ENCODE measurements around the gene APRT.
A peak's percentile ranks its signal among the peaks of the same experiment; 100 is the strongest.
"Not testable (repeated sequence)": the region's sequence is repeated elsewhere in the genome, so short reads cannot be mapped to it uniquely, and the experiment has no call there.

Gene APRT

DNA sequence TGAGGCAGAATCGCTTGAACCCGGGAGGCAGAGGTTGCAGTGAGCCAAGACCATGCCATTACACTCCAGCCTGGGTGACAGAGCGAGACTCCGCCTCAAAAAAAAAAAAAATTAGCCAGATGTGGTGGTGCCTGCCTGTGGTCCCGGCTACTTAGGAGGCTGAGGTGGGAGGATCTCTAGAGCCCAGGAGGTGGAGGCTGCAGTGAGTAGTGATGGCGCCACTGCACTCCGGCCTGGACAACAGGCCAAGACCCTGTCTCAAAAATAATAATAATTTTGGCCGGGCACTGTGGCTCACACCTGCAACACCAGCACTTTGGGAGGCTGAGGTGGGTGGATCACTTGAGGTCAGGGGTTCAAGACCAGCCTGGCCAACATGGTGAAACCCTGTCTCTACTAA lies 23.0 kb downstream of the APRT start:
- DNase-seq (ENCODE audit: low read depth in 2 of 2): not testable (repeated sequence)

DNA sequence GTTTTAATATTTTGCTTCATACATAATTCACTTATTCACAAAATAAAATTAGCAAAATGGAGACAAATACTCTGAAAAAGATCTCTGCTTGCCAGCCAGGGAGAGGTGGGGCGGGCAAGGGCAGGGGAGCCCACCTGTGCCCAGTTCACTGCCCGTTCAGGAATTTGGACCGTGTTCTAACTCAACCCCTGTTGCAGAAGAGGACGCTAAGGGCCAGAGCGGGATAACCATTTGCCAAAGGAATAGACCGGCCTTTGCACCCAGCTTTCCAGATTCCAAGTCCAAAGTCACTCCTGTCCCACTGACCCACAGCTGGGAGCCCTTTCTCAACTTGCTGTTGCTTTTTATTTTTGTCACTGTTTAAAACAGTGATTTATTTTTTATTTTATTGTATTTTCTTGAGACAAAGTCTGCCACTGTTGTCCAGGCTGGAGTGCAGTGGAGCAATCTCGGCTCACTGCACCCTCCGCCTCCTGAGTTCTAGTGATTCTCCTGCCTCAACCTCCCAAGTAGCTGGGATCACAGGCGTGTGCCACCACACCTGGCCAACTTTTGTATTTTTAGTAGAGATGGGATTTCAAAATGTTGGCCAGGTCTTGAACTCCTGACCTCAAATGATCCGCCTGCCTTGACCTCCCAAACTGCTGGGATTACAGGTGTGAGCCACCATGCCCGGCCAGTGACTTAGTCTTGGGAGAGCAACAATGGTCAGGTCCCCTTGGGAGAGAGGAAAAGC lies 24.0 kb downstream of the APRT start:
- DNase-seq (ENCODE audit: low read depth in 2 of 2): no peak

DNA sequence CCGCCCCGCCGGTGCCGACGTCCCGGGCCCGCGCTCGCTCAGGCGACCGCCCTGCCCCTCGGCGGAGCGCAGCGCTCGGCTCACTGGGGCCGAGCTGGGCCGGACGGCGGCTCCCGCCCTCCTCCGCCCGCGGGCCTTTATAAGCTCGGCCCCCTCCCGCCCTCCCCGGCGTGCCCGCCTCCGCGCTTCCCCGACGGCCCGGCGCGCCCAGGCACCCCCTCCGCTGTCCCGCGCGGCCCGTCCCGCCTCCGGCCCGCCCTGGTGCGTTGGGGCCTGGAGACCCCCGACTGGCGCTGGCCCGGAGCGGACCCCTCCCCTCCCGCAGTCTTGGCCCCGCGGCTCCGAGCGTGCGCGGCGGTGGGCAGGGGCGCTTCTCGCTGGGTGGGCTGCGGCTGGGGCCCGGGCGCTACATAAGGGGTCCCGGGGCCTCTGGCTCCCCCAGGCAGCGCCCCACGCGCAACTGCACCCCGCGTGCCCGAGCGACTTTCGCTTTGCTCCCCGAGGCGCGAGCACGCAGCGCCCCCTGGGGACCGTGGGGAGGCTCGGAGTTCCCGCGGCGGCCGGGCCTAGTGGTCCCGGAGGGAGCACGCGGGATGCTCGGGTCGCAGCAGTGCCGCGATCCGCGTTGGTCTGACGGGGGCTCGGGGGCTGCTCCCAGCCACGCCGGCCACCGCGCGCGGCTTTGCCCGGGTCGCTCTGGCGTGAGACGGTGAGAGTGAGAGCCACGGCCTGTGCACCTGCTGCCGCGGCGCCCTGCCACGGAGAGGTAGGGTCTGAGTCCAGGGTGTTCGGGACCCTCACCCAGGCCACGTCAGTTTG lies 26.4 kb downstream of the APRT start, which contains the start of gene PIEZO1:
Gene PIEZO1, minus strand, starts transcription at position 115 of the 819 bp plus-strand sequence. CDS start 256 bp downstream, outside the sequence.
- peak; percentile 74 to 85 for DNase-seq (ENCODE audit: low read depth in 2 of 2)

DNA sequence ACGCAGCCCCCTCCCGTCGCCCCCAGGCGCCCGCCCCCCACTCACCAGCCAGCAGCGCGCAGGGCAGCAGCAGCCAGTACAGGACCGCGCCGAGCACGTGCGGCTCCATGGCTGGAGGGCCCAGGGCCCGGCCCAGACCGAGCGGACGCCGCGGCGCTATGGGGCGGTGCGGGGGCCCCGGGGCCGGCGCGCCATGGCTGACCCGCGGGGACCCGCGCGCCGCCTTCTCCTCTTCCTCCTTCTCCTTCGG lies 26.9 kb downstream of the APRT start:
- no peak for DNase-seq (ENCODE audit: low read depth in 2 of 2)

DNA sequence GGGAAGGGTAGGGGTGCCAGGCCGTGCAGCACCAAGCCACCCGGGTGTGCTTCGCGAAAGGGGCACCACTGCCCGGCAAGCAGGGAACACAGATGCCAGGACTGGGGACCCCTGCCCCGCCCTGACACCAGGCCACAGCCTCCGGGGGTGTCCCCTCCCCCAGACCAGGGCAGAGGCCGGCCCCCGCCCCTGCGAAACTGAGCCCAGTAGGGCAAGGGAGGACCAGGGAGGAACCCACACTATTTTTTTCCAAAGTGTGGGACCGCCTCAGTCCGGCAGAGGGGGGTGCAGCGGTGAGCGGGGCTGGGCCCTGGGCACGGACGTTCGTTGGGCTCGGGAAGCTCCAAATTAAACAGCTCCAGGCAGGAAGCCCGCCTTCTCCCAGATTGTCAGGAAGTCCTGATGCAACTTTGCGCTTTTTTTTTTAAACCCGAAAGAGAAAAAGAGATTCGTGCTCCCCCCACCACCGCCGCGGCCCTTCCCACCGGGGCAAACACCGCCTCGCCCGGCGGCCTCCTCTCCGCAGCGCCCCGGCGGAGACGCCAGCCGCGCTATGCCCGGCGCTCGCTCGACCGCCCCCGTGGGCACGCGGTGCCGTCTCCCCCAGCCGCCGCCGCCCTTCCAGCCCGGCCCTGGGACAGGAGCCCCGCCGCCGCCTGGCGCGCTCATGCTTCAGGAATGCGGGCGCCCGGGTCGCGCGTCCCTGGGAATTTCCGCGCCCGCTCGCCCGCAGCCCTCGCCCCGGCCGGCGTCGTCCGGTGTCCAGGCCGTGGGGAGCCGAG lies 27.5 kb downstream of the APRT start:
- DNase-seq (ENCODE audit: low read depth in 2 of 2): no peak

DNA sequence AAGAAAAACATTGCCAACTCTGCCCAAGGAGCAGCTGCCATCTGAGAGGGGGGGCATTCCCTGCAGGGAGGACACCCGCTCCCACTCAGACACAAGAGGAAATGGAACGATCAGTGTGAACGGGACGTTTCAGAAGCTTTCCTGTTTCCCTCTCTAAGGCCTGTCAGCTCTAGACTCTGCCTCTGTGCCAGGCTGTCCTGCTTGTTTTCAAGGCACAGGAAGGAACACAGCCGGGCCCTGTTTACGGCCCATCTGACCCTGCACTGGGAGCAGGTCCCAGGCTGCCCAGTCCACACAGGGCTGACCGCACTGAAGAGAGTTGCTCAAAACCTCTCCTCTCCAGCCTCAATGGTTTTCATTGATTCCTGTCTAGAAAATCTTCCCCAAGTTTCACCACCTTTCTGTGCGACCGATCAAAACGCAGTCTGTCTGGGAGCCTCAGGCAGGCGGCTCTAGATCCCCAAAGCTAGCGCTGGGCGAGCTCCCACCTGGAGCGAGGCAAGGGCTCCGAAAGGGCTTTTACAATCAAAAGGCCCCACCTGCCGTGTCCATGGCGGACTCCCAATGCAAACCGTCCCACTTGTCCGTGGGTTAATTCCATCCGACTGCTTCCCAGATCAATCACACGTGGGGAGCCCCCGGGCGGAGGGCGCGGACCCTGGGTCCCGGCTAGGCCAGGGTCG lies 28.2 kb downstream of the APRT start:
- DNase-seq (ENCODE audit: low read depth in 2 of 2): no peak

DNA sequence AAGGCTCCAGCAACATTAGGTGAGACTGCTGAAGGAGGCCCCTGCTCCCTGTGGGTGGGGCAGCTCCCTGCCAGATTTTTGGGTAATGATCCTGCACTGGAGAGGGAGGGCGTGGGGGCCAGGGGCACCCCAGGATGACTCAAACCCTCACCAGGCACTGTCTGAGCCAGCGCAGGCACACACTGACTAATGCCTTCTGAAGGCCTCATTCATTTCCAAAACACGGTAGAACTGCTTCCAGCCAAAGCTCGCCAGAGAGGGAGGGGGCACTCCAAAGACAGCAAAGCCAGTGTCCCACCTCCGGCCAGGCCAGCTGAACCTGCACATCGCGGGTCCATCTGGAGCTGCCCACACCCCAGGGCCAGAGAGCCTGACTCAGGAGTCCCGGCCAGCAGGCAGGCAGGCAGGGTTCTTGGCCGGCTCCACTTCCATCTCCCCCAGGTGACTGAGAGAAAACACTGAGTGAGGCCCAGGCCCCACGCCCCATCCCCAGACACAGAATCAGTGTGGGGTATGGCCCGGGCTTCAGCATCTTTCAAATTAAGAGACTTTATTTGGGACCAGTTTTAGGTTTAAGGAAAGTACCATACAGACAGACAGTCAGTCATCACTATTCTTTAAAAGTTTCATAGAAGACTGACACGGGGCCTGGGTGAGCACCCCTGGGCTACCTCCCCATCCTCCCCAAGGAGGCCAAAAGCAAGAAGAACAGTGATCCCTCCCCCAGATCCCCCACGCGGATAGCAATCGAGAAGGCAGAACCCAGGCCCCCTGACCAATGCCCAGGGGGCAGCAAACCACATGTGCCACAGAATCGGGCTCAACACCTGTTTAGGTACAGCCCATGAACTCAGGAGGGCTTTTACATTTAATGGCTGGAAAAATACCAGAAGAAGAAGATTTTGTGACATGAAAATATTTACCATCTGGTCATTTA lies 29.0 kb downstream of the APRT start:
- DNase-seq (ENCODE audit: low read depth in 2 of 2): peak; percentile 56 to 71

DNA sequence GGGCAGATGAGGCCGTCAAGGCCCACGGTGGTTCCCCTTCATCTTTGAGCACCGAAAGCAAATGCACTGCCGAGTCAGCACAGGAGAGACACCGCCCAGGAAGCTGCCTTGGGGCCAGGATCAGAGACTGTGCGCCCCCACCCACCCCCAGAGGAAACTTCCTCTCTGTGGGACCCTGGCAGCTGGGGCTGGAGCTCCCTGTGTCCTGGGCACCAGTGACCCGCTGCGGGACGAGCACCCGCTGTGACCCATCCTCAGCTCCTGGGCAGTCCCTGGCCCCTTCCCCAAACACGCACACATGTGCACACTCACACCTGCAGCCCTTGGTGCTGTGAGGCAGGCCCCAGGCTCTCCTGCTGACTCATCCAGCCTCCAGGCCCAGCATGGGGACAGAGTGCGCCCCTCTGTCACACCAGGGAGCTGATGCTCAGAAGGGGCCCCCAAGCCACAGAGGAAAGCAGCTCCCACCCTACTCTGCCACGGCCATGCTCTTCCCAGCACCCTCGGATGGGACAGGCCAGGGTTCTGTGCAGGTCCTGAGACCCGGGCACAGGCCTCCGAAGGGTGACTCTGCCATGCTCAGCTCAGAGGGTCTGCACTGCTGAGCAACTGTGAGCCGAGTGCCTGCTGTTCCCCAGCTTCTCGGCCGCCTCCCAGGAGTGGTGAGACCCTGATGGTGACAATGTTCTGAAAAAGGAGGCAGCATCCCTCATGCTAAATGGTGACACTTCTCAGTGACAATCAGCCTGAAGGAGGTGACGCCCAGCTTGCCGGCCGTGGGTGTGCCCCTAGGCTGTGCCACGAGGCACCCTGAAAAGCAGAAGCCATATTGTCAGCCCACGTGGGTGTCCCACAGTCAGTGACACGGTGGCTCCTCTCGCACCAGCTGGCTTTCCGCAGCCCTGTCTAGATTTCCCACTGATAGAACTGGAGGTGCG lies 30.3 kb downstream of the APRT start:
- peak; percentile 54 to 66 for DNase-seq (ENCODE audit: low read depth in 2 of 2)

DNA sequence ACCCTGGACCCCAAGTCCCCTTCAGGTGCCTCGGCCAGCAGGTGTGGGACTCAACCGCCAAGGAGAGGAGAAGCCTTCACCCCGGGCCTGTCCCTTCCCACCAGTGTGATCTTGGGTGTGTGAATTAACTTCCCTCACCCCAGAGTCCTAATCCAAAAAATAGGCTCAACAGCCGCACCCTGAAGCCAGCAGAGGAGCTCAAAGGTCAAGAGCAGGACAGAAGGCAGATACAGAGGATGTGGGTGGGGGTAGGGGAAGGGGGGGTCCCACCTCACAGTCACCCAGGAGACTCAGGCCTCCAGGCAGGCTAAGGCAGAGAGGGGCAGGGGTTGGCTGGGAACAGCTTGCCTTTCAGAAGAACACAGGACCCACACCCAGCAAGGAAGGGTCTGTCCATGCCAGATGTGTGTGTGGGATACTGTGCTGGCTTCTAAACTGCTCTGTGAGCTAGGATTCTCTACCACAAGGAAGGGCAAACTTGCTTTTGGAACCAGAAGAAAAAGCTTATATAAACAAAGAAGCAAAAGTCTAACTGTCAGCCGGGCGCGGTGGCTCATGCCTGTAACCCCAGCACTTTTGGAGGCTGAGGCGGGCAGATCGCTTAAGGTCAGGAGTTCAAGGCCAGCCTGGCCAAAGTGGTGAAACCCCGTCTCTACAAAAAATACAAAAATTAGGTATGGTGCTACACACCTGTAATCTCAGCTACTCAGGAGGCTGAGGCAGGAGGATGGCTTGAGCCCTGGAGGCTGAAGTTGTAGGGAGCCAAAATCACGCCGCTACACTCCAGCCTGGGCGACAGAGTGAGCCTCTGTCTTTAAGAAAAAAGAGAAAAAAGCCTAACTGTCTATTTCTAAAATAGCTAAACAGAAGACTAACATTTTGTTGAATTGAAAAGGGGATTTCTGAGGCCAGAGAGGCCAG lies 31.3 kb downstream of the APRT start:
- DNase-seq (ENCODE audit: low read depth in 2 of 2): no peak

DNA sequence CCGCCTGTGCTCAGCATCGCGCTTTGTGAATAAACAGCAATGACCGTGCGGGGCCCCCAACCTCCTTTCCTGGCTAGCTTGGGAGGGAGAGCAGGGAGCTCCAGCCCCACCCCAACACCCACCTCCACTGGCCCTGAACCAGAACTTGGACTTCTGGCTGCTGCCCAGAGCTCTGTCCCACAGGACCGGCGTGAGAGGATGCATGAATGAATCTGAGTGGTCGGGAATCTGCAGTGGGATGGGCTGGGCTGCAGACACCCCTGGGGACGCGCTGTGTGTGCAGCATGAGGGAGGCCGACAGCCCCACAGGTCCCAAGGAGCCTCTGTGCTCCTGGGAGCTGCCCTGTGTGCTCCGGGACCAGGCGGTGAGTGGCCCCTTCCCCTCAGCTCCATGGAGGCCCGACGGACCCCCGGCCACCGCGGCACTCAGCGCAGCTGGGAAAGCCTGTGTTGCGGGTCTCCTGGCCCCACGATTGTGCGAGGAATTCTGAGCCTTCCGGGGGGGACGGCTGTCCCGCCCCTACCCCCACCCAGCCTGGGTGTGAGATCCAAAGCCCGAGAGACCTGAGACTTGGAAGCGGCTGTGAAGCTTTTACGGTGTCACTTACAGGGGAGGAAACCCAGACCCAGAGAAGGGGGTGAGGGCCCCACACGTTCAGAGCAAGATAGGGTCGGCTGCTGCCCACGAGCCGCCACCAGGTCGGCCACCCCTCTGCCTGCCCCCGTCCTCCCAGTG lies 32.2 kb downstream of the APRT start:
- no peak for DNase-seq (ENCODE audit: low read depth in 2 of 2)

DNA sequence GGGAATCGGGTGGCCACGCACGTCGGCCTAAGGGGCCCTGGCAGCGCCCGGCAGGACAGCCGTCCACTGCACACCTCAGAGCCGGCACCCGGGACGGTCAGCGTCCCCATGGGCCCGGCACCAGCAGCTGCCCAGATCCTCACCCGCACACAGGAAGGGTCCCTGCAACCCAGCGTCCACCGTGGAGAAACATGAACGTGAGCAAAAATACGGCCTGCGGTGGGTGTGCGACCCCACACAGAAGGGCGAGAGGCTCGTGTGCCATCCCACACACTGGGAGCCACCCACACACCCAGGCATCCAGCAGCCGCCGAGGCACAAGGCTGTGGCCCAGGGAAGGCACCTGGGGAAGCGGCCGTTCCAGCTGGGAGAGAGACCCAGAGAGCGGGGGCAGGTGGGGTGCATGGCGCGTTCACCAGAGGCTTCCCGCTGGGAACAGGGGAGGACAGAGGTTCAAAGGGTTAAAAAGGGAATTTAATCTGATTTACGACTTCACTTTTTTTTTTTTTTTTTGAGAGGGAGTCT lies 33.1 kb downstream of the APRT start:
- DNase-seq (ENCODE audit: low read depth in 2 of 2): no peak

DNA sequence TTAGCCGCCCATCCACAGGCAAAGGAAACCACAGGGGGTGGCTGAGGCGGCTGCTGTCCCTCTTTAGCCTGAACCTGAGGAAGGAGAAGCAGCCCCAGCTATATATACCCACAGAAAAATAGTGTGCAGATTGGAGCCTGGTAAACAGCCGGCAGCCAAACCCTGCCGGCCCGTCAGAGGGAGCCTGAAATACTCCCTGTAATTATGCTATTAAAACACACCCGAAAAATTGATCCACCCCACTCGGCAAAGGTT lies 33.5 kb downstream of the APRT start:
- DNase-seq (ENCODE audit: low read depth in 2 of 2): no peak

DNA sequence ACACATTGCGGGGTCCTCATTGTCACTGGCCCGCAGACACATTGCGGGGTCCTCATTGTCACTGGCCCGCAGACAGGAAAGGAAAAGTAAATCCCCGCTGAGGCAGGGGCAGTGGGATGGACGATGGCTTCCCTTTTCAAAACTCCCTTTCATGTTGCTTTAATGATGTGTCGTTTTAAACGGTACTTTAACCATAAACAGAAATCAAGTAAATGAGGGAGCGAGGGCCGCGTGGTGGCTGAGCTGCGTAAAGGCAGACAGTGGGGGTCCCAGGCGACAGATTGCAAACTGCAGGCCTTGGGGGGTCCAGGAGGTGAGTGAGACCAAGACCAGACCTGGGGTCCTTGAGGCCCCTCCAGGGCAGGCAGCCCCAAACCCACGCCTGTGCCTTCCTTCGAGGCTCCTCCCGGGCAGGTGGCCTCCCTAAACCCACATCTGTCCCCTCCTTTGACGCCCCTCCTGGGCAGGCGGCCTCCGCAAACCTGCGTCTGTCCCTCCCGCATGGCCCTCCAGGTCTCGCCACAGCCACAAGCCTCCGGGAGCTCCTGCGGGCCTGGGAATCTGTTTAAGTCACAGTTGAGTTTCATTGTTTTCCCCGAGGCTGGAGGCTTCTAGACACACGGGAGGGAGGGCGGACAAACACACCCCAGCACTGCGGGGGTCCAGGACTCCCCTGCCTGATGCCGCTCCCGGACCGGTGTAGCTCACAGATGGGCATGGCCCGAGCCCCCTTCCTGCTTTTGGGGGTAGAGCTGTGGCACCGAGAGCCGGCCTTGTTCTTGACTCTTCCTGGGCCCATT lies 34.1 kb downstream of the APRT start:
- DNase-seq (ENCODE audit: low read depth in 2 of 2): no peak

DNA sequence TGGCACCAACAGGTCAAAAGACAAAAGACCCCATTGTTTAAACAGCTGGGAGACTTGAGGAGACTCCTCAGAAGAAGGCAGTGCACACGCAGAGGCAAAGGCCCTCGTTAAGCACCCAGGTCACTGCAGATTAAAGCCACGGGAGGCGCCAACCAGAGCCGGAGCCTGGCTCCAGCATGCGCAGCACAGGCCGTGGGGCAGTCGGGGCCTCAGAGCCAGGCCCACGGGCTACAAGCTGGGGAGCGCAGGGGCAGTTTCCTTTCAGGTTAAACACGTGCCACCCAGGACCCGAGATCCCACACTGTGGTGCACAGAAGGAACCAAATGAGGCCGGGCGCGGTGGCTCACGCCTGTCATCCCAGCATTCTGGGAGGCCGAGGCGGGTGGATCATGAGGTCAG lies 35.9 kb downstream of the APRT start:
- DNase-seq (ENCODE audit: low read depth in 2 of 2): no peak

DNA sequence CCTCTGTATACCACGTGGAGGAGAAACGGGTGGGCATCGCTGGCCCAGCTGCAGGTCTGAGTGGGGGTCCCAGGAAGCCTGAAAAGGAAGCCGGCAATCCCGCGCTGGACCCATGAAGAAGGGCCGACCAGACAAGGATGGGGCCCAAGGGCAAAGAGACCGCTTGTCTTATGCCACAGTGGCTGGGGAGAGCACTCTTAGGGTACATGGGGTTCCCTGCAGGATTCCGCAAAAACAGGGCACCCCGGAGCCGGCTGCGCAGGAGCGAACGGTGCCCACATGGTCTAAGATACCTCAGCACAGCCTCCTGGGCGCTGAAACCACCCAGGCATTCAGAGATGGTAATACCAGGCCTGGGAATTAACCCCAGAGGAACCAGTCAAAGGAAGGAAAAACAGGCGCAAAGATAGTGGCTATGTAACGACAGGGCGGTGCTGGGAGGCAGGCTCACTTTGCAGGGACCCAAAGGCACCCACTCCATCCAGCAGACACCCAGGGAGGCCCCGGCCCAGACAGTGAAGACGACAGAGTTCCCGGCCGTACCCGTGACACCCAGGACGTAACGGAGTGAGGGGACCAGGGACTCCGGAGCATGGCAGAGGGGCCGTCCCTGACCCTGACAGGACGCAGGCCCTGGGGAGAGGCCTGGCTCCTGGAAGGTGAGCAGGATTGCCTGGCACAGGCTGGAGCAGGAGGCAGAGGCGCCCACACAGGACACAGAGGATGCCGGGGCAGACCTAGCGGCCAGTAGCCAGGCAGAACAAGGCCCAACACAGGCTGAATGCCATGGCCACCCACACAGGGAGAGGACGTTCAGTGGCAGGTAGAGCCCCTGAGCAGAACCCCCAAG lies 37.0 kb downstream of the APRT start:
- no peak for DNase-seq (ENCODE audit: low read depth in 2 of 2)

DNA sequence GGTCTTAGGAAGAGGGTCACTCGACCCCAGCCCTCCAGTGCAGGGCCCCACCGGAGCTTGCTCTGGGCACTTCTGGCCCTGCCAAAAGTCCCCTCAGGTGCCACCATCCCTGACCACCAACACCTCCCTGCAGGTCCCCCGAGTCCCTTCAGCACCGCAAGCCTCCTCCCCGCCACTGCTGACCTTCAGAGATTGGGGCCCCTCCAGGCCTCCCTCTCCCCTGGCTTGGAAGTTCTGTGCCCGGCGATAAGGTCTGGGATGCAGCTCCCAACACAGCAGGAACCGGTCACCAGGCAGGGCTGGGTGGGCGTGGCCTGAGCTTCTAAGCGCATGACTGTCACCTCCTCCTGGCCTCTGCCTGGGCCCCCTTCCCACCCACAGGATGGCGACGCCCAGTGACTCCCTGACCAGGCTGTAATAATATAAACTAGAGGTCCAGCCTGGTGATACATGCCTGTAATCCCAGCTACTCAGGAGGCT lies 37.9 kb downstream of the APRT start:
- DNase-seq (ENCODE audit: low read depth in 2 of 2): no peak
